HepG2 (cell line): ENCODE data around the gene TMEM204.

Experiments used
- BHLHE40 ChIP-seq: IDR thresholded peaks from 2 replicates; pipeline ENCODE4 v1.6.1; 2011; ENCODE audit warnings: low read length, improper control_type of control experiment
- FOXK2 ChIP-seq: fragments of 450-650 bp; IDR thresholded peaks from 2 replicates; pipeline ENCODE4 v1.6.1; 2016
- ONECUT2 ChIP-seq: sonication (generic); formaldehyde crosslinking; IDR thresholded peaks from 2 replicates; pipeline ENCODE4 v1.4.0; 2020; ENCODE audit warnings: missing genetic modification reagents
- REST ChIP-seq, 2 experiments: IDR thresholded peaks; 2 replicates each; pipeline ENCODE4 v1.6.1; 2011 to 2012; ENCODE audit warnings: low read length in 2 of 2, borderline replicate concordance in 1 of 2, low read depth in 1 of 2, mild to moderate bottlenecking in 1 of 2, moderate library complexity in 1 of 2
- SUZ12 ChIP-seq: fragments of 150-350 bp; IDR thresholded peaks from 2 replicates; pipeline ENCODE4 v1.6.1; 2014; ENCODE audit warnings: low read depth, low read length
- ZNF362 ChIP-seq: sonication (generic); formaldehyde crosslinking; IDR thresholded peaks from 2 replicates; pipeline ENCODE4 v1.4.0; 2020; ENCODE audit warnings: missing genetic modification reagents, mild to moderate bottlenecking, borderline replicate concordance
- ZNF644 ChIP-seq: IDR thresholded peaks from 2 replicates; pipeline ENCODE4 v1.6.1; 2016; ENCODE audit warnings: low read depth
- TF ChIP-seq, protein P1 (sequence below): fragments of 450-650 bp; IDR thresholded peaks from 2 replicates; pipeline ENCODE4 v1.6.1; 2016
- TF ChIP-seq, protein P2 (sequence below): sonication (generic); formaldehyde crosslinking; IDR thresholded peaks from 2 replicates; pipeline ENCODE4 v1.5.0; 2020; ENCODE audit warnings: mild to moderate bottlenecking, missing genetic modification reagents, moderate library complexity
- TF ChIP-seq, protein P3 (sequence below): IDR thresholded peaks from 2 replicates; pipeline ENCODE4 v1.6.1; 2012; ENCODE audit warnings: inconsistent platforms

- TF ChIP-seq BHLHE40 (no peak), SUZ12 (no peak), REST (IDR thresholded peaks at IDR 0.05; ENCODE audit: borderline replicate concordance in 1 of 2, low read depth in 1 of 2, low read length in 2 of 2) (no peak), ZNF644 (no peak), ZNF362 (CRISPR knock-in tag) (no peak), ONECUT2 (CRISPR knock-in tag) (no peak), FOXK2 (no peak)
- TF ChIP-seq, protein P1, sequence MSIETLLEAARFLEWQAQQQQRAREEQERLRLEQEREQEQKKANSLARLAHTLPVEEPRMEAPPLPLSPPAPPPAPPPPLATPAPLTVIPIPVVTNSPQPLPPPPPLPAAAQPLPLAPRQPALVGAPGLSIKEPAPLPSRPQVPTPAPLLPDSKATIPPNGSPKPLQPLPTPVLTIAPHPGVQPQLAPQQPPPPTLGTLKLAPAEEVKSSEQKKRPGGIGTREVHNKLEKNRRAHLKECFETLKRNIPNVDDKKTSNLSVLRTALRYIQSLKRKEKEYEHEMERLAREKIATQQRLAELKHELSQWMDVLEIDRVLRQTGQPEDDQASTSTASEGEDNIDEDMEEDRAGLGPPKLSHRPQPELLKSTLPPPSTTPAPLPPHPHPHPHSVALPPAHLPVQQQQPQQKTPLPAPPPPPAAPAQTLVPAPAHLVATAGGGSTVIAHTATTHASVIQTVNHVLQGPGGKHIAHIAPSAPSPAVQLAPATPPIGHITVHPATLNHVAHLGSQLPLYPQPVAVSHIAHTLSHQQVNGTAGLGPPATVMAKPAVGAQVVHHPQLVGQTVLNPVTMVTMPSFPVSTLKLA = no peak
- TF ChIP-seq, protein P2, sequence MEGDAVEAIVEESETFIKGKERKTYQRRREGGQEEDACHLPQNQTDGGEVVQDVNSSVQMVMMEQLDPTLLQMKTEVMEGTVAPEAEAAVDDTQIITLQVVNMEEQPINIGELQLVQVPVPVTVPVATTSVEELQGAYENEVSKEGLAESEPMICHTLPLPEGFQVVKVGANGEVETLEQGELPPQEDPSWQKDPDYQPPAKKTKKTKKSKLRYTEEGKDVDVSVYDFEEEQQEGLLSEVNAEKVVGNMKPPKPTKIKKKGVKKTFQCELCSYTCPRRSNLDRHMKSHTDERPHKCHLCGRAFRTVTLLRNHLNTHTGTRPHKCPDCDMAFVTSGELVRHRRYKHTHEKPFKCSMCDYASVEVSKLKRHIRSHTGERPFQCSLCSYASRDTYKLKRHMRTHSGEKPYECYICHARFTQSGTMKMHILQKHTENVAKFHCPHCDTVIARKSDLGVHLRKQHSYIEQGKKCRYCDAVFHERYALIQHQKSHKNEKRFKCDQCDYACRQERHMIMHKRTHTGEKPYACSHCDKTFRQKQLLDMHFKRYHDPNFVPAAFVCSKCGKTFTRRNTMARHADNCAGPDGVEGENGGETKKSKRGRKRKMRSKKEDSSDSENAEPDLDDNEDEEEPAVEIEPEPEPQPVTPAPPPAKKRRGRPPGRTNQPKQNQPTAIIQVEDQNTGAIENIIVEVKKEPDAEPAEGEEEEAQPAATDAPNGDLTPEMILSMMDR (CRISPR knock-in tag) = no peak
- TF ChIP-seq, protein P3, sequence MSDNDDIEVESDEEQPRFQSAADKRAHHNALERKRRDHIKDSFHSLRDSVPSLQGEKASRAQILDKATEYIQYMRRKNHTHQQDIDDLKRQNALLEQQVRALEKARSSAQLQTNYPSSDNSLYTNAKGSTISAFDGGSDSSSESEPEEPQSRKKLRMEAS = no peak
These were observed 9.1 kb downstream of the TMEM204 start for GRCh38 chr16:1542533-1542932.
